Retinal pigment epithelial cell (primary cell): Measurements from ENCODE around the gene WDR93.

Experiments used
- DNase-seq: peaks from one replicate; pipeline ENCODE4 v3.0.0-alpha.2; 2010; ENCODE audit warnings: low read depth
- H3K4me3 ChIP-seq: 2 replicates; pipeline ENCODE4 v1.5.1; 2011; ENCODE audit warnings: mild to moderate bottlenecking, low read length, control low read depth, moderate library complexity
- CTCF ChIP-seq: conservative IDR thresholded peaks from 2 replicates; pipeline ENCODE4 v1.5.1; 2011; ENCODE audit warnings: low read depth, low read length, control low read depth, inconsistent platforms

WDR93 gene

GRCh38 chr15:89648106-89649012 is 42.3 kb upstream of the WDR93 start:
- no peak overlapping the region for H3K4me3 ChIP-seq
- TF ChIP-seq CTCF, result no peak
- DNase-seq, result no peak

- no peak for DNase-seq
- H3K4me3 ChIP-seq, result no peak overlapping the region
- TF ChIP-seq CTCF, result no peak
Measured at GRCh38 chr15:89649013-89649625, 41.5 kb upstream of the WDR93 start.

GRCh38 chr15:89649716-89650115 is 40.9 kb upstream of the WDR93 start:
- TF ChIP-seq CTCF, result no peak
- DNase-seq, result no peak
- no peak overlapping the region for H3K4me3 ChIP-seq

- DNase-seq, result no peak
- H3K4me3 ChIP-seq, result no peak overlapping the region
- TF ChIP-seq CTCF, result no peak
Measured at GRCh38 chr15:89652131-89652530, 38.5 kb upstream of the WDR93 start.

GRCh38 chr15:89652666-89653065 is 37.9 kb upstream of the WDR93 start:
- H3K4me3 ChIP-seq, result no peak overlapping the region
- no peak for DNase-seq
- TF ChIP-seq CTCF, result no peak

GRCh38 chr15:89653578-89653977 is 37.0 kb upstream of the WDR93 start:
- TF ChIP-seq CTCF, result no peak
- H3K4me3 ChIP-seq, result no peak overlapping the region
- DNase-seq, result no peak
